ENCODE data around the gene ZNF420.

GRCh38 chr19:37165635-37166034 lies 87.4 kb downstream of the ZNF420 start:
- TF ChIP-seq CTCF (IDR thresholded peaks at IDR 0.05) (no peak), ZFX (IDR thresholded peaks at IDR 0.05; ENCODE audit: borderline replicate concordance) (no peak)

All from 22Rv1 (cell line).